ENCODE data around the gene PPCDC.

DNA sequence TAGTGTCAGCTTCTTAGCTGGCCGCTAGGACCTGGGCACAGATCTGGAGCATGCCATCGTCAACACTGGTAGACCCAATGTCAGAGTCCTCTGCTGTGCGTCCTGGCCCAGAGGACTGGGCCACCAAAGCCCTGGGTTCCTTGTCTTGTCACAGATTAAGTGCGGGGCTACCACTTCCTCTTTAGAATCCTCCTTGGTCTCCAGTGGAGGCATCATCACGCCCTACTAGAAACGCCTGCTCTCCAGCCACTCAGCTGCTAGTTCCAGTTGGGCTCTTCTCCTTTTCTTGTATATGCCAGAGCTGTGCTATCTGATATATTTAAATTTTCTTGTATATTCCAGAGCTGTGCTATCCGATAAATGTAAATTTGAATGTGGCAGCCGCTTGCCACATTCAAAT, 11.2 kb downstream of the PPCDC start:
- no peak for TF ChIP-seq POLR2A (IDR thresholded peaks at IDR 0.05; ENCODE audit: low read depth, low read length)
- TF ChIP-seq ESRRA (IDR thresholded peaks at IDR 0.05; ENCODE audit: low read length) = no peak
- no peak for TF ChIP-seq EP300 (IDR thresholded peaks at IDR 0.05; ENCODE audit: borderline replicate concordance in 1 of 2, control insufficient read depth in 1 of 2, low read depth in 2 of 2, low read length in 2 of 2)

Measured in GM12878 (cell line).